GM18526 (cell line): ENCODE measurements around the gene RASSF5.

ENCODE experiments used
- POLR2A ChIP-seq: IDR thresholded peaks from 3 replicates; pipeline ENCODE4 v1.6.1; 2011; ENCODE audit not compliant: insufficient read length; ENCODE audit errors: extremely low read depth

RASSF5 gene

DNA sequence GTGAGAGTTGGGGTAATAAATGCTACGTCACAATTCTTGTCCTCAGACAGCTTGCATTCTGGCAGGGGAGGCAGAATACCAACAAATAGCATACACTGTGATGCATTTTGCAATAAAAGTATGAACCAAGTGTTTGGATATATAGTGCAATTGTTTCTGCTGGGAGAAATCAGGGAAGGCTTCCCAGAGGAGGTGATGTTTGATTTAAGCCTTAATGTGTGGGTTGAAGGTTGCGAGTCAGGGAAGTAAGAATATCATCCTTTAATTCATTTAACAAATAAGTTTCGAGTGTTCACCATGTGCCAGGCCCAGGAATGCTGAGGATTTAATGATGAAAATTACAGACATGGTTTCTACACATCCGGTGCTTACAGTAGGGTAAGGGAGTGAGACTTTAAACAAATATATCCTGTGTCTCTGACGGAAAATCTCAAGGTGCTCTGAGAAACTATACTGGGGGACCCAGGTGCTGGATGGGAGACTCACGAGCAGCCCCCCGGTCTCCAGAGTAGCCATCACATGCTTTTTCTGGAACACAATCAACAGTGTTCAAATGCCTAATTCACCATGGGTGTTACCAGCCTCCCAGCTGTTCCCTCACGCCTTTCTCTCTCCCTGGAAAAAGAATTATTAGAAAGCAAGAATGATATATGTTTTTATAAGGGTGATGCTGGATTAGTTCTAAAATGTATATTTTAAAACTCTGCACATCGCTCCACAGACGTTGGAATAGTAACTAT, 31.7 kb downstream of the RASSF5 start:
- TF ChIP-seq POLR2A = no peak

DNA sequence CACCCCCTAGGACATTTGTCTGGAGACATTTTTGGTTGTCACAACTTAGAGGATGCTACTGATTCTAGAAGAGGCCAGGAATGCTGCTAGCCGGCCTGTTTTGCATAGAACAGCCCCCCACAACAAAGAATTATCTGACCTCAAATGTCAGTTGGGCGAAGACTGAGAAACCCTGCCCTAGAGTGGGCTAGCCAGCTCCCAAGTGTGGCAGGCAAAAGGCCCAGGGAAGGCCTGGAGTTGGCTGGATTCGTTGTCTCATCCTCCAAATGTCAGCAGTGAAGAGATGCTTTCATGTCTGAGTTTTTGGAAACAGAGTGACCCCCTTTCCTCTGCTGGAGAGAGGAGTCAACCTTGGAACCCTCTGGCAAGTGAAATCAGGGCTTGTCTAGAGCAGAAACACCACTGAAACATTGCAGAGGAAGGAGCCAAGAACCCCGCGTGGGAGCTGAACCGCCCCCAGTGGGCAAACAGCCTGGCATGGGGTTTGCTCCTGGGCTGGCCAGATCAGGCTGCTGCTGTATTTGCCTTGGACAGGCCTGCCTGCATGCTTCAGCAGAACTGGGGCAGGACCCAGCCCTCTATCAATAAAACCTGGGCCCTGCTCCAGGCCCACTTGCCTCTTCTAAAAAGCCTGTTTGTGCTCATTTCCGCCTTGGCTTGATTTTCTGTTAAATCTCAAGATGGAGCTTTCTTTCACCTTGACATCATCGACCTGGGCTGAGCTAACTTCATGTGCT, 32.9 kb downstream of the RASSF5 start:
- no peak for TF ChIP-seq POLR2A

DNA sequence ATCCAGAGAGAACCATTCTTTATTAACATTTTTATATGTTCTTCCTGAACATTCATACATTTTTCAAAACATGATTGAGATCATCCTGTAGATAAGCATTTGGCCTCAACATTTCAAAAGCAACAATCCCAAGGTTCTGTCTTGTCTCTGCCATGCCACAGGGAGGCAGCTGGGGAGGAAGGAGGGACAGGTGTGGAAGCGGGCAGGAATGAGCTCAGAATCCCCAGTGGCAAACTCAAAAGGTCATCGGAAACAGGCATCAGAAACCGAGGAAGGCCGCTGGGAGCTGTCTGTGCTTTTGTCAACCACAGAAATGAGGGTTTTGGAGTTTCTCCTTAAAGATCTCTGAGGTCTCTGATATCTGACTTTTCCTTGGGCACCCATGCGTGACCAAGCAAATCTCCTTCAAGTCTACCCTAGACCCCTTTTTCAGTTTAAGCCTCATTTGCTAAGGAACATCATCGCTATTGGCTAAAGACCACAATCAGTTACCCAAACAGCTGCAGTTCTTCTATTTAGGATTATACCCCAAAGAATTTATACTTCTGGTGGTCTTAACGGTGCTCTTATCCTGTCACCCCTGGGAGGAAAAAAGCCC, 34.0 kb downstream of the RASSF5 start:
- no peak for TF ChIP-seq POLR2A

DNA sequence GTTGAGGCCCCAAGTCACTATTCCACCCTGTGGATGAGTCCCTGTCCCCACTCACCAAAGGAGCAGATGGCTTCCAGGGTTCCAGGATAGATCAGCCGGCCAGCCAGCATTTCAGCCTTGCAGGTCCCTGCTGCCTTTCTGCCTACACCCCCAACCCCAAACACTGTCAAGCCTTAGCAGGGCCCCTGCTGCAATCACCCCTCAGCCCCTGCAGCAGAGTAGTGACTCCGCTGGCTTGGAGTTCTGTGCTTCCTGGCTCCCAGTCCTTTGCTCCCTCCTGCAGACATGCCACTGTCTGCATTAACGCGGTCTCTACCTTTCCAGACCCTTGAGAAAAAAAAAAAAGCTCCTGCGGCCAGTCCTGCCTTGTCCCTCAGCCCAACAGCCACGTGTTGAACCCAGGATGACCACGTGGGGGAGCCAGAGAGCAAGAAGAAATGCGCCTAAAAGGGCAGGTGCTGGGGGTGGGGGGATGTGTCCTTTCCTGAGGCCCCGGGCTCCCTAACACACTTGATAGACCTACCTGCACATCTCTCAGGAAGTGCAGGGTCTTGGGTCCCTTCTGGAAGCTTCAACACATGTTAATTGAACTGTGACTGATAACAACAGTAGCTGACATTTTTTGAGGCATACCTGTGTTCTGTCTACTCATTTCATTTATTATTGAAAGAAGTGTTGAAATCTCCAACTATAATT, 37.4 kb downstream of the RASSF5 start:
- TF ChIP-seq POLR2A = no peak

DNA sequence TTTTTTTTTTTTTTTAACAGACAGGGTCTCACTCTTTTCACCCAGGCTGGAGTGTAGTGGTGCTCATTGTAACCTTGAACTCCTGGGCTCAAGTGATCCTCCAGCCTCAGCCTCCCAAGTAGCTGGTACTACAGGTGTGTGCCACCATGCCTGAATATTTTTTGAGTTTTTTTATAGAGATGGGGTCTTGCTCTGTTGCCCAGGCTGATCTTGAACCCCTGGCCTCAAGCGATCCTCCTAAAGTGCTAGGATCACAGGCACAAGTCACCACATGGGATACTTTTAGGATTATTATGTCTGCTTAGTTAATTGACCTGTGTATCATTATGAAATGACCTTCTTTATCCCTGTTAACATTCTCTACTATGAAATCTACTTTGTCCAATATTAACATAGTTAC, 38.0 kb downstream of the RASSF5 start:
- TF ChIP-seq POLR2A = no peak

DNA sequence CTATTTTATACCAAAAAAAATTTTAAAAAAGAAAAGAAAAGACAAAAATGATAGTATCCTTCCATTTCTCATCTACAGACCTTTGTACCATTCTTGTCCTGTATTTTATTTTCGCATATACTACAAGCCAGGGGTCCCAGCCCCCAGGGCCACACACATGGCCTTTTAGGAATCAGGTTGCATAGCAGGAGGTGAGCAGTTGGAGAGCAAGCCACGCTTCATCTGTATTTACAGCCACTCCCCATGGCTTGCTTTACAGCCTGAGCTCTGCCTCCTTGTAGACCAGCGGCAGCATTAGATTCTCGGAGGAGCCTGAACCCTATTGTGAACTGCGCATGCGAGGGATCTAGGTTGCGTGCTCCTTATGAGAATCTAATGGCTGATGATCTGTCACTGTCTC, 39.8 kb downstream of the RASSF5 start:
- TF ChIP-seq POLR2A = no peak

DNA sequence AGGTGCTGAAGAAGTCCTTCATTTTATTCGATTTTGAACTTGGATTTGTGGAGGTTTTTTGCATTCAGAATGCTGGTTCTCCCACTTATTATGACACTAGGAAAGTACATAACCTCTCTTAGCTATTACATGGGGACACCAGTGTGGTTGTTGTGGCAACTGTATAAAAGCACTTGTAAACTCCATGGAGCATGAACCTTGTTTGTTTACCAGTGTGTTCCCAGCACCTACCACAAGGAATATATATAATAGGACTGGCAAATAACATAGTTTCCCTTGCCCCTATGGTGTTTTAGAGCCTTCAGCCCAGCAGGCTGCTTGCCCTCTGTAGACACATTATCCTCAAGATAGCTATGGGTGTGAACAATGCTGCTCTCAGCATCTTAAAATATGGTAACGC, 43.1 kb downstream of the RASSF5 start:
- no peak for TF ChIP-seq POLR2A

DNA sequence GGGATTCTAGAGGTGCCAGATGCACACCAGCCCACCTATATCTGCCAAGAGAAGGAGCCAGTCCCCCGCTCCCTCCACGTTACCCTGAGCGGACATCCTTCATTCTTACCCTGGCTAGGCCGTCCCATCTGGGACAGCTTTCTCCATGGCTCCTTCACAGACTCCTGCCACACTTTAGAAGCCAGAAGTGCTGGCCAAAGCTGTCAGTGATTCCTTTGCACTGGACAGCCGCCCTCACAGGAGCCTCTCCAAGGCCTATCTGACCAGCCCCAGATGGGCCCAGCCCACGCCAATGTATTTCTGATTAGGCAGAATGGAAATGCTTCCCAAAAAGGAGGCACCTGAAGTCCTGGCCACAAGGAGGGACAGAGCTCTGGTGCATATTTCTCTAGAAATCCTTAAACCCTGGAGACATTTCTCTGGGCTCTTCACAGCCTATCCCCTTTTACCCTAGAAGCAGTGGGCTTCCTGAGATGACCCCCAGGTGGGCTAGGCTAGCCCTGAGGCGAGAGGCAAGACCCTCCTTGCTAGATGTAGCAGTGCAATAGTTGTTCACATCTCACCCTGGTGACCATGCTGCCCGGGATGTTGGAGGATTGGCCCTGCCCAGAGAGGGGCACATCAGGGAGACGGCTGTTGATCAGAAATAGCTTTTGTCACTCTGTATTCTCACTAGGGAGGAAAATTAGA, 44.1 kb downstream of the RASSF5 start:
- TF ChIP-seq POLR2A = no peak

DNA sequence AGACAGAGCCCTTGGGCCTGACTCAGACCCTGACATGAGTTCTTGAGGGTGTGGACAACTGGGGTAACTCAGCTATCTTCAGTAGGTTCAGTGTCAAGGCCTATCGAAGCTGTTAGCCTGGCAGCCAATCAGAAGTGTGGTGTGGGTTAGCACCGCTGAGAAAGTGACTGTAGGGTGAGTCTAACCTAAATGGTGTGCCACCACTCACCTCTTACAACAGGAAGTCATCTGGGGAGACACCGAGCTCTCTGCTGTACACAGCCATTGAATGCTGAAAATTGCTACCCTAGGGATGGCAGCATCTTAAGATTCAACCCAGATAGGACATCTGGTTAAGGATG, 44.6 kb downstream of the RASSF5 start:
- no peak for TF ChIP-seq POLR2A

DNA sequence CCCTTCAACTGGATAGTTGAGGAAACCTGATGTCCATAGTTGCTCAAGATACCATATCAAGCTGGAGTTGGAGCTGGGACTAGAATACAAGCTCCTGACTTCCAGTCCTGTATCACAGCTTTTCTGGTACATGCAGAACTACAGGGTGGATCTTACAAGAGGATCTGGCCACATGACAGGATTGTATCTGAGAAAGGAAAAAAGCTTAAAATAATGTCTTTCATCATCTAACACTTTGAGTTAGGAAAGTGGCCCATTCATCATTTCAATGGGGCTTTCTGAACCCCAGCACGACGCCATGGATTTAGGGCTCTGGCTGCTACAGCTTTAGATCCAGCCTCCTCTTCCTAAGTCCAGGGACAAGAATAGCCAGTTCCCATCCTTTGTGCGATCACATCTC, 46.9 kb downstream of the RASSF5 start:
- TF ChIP-seq POLR2A = no peak

DNA sequence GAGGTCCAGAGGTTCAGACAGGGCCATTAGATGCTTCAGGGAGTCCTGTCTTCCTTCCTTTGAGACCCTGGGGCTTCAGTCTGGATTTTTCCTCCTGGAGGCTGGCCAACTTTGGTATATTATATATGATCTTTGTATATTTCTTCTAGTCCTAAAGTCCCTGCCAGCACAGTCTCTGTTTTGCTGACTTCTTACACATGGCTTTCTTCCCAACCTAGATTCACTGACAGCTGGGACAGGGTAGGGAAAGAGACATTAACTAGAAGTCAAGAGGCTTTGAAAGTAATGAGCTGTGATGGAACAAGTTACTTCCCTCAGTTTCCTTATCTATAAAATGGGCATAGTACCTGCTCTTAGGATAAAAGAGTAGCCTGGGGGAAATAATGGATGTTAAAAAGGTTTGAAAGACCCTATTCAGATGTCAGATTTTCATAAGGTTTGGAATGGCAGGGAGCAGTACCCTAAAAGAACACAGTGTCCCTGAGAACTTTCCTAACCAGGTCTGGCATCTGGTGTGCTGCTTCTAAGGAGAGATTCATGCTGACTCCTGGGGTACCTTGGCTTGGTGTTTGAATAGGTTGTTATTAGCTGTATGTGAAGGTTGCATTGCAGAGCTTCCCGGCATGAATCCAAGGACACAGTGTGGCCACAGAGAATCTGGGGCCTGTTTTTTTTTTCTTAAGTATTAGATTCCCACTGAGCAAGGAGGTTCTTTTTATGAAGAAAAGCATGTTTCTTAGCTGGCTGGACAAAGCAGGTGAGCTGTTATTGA, 47.6 kb downstream of the RASSF5 start:
- TF ChIP-seq POLR2A = no peak

DNA sequence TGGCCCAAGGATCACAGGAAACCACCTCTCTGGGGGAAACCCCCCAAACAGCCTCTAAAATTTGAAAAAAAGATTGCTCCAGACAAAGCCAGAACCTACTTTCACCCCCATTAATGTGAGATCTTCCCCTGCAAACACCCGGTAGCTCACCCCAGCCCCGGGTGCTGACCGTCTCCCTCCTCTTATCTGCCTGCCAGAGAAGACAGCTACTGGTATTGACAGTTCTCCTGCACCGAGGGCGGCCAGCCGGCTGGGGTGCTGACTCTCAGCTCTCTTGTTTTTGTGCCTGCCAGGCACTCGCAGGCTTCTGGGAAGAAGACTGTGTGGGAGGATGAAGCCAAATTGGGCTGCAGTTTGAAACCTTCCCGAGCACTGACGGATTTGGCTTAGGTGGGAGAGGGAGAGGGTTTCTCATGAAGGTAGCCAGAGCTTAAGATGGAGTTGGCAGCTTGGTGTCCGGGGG, 48.2 kb downstream of the RASSF5 start:
- no peak for TF ChIP-seq POLR2A

DNA sequence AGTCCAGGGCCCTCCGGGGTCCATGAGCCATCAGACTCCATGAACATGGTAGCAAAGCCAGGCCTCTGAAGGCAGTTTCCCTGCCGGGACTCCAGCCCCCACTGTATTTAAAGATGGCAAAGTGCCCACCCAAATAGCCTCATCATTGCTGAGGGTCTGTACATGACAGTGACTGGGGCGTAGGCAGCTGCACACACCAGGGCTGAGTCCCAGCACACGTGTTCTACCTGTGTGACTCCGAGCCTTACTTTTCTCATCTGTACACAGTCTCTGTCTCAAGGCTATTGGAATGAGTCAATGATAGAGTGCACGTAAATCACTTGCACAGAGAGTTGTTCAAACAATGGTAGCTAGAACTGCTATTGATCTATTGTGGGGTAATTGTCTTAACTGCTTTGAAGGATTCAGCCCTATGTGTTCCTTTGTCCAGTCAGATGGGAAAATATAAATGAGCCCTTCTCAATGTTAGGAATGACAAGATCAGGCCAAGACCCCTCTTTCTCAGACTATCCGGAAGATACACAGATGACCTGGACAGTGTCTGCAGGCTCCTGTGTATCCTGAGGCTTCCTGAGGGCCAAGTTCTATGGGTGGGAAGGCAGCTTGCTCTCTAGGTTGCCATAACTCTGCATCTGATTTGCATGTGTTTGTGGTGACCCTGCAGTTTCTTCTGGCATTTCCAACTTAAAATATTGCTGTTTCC, 48.9 kb downstream of the RASSF5 start:
- TF ChIP-seq POLR2A = no peak

DNA sequence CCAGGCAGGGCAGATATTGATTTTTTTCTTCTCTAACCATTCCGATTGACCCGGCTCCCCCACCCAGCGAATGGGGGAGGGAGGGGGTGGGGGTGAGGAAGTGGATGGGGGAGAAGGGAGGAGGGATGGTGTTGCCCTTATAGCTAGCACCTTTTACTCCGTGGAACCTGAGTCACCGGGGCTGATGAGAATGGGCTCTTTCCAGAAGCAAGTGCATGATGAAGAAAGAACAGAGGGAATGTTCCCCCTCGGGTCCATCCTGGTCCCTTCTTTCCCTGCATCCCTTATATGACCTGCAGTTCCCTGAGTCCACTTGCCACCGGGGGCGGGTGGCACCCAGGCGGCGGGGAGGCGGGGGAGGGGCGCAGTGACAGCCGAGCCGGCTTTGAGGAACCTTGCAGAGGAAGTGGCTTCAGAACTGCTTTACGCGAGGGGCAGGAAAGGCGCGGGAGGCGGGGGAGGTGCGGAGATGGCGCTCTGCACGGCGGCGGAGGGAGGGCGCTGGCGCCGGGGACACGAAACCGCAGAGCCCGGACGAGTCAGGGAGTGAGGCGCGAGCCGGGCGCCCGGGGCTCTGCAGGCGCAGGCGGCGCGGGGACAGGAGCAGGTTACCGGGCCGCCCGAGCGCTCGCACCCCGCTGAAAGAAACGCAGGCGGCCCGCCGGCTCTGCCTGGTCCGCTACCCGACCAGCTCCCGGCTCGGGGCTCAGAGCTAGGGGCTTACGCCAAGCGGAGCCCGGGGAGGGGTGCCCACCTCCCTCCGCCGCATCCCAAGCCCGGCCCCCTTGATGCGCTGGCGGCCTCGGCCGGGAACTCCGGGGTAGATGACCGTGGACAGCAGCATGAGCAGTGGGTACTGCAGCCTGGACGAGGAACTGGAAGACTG, 49.7 kb downstream of the RASSF5 start:
- TF ChIP-seq POLR2A = peak; percentile 80
